HG03469 (cell line): ENCODE measurements around the gene KHK.

Source experiments
- ATAC-seq: cut with Tn5 transposase; IDR thresholded peaks from one replicate; pipeline ENCODE4 v1.9.1; 2021; ENCODE audit warnings: mild to moderate bottlenecking, moderate library complexity, moderate number of reproducible peaks; ENCODE audit not compliant: unreplicated experiment

Gene KHK

DNA sequence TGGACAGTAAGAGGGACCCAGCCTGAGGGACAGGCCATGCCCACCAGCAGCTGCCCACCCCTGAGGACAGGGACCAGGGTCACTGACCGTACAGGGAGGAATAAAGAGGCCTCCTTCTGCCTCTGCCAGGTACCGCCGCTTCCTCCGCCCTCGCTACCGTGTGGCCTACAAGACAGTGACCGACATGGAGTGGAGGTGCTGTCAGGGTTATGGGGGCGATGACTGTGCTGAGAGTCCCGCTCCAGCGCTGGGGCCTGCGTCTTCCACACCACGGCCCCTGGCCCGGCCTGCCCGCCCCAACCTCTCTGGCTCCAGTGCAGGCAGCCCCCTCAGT lies 6.0 kb upstream of the KHK start:
- ATAC-seq = no peak

- ATAC-seq = no peak
These were observed 4.4 kb upstream of the KHK start for GRCh38 chr2:27081984-27082772.

- ATAC-seq = no peak
These were observed 3.7 kb upstream of the KHK start for GRCh38 chr2:27082773-27083409.

DNA sequence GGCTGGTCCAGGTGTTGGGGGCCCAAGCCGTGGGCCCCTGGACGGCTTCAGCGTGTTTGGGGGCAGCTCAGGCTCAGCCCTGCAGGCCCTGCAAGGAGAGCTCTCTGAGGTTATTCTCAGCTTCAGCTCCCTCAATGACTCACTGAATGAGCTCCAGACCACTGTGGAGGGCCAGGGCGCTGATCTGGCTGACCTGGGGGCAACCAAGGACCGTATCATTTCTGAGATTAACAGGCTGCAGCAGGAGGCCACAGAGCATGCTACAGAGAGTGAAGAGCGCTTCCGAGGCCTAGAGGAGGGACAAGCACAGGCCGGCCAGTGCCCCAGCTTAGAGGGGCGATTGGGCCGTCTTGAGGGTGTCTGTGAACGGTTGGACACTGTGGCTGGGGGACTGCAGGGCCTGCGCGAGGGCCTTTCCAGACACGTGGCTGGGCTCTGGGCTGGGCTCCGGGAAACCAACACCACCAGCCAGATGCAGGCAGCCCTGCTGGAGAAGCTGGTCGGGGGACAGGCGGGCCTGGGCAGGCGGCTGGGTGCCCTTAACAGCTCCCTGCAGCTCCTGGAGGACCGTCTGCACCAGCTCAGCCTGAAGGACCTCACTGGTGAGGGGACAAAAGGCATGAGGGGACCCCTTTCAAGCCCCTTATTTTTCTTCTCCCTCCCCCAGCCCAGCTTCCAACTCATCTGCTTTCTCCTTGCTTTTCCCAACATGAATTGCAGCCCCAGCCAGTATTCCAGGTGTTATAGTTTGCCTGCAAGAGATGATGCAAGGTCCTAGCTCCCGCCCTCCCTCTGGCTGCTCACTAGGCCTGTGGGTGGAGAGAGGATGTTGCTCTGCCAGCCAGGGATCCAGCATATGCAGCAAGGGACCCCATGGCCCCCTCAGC lies 2.9 kb upstream of the KHK start:
- no peak for ATAC-seq

DNA sequence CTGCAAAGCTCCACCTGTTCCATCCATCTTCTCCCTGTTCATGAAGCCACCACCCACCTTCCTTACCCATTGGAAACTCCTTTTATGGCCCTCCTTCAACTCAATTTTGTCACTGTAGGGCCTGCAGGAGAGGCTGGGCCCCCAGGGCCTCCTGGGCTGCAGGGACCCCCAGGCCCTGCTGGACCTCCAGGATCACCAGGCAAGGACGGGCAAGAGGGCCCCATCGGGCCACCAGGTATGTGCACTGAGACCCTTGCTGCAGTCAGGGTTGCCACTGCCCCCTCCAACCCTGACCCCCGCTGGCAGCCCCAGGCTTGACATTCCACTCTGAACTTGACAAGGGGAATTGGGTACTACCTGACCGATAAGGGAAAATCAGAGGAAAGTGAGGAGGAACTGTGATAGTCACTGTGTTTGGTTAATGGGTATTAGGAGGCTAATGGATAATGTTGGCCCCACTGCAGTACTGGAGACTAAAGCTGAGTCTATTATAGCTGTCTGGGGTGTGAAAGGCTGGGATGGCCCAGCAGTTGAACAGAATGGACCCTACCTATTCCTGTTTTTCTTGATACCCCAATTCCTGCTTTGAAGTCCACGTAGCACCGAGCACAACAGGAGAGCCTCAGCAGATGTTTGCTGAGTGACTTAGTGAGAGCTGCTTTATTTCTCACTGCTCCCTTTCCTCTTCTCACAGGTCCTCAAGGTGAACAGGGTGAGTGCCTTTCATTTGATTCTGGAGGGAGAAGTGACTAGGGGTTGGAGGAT lies 2.1 kb upstream of the KHK start:
- no peak for ATAC-seq

GRCh38 chr2:27085062-27085672 lies 1.4 kb upstream of the KHK start:
- ATAC-seq = no peak

DNA sequence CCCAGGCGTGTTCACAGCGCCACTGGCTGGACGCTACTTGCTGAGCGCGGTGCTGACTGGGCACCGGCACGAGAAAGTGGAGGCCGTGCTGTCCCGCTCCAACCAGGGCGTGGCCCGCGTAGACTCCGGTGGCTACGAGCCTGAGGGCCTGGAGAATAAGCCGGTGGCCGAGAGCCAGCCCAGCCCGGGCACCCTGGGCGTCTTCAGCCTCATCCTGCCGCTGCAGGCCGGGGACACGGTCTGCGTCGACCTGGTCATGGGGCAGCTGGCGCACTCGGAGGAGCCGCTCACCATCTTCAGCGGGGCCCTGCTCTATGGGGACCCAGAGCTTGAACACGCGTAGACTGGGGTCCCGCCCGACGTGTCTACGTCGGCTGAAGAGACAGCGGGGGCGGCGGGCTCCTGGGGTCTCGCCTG lies 891 bp upstream of the KHK start:
- peak; percentile 5 for ATAC-seq

GRCh38 chr2:27086090-27086723 lies 365 bp upstream of the KHK start:
- ATAC-seq = peak; percentile 51

DNA sequence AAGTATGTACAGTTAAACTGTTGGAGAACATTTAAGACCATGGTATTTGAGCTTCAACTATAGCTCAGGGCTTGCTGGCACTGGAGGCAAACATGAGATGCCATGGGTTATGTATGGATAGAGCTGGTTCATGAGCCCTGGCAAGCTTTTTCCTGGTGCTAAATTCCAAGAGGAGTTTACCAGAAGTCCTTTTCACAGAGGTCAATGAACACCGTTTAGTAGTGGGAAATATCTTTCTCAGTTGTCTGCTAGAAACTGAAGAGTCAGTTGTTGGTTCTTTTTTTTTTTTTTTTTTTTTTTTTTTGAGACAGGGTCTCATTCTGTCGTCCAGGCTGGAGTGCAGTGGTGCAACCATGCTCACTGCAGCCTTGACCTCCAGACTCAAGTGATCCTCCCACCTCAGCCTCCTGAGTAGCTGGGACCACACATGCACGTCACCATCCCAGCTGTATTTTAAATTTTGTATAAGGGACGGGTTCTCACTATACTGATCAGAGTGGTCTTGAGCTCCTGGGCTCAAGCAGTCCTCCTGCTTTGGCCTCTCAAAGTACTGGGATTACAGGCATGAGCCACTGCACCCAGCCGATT lies 1.3 kb downstream of the KHK start:
- ATAC-seq = no peak

GRCh38 chr2:27088634-27089033 lies 2.1 kb downstream of the KHK start:
- ATAC-seq = no peak

- no peak for ATAC-seq
These were observed 2.8 kb downstream of the KHK start for GRCh38 chr2:27089111-27089954.

DNA sequence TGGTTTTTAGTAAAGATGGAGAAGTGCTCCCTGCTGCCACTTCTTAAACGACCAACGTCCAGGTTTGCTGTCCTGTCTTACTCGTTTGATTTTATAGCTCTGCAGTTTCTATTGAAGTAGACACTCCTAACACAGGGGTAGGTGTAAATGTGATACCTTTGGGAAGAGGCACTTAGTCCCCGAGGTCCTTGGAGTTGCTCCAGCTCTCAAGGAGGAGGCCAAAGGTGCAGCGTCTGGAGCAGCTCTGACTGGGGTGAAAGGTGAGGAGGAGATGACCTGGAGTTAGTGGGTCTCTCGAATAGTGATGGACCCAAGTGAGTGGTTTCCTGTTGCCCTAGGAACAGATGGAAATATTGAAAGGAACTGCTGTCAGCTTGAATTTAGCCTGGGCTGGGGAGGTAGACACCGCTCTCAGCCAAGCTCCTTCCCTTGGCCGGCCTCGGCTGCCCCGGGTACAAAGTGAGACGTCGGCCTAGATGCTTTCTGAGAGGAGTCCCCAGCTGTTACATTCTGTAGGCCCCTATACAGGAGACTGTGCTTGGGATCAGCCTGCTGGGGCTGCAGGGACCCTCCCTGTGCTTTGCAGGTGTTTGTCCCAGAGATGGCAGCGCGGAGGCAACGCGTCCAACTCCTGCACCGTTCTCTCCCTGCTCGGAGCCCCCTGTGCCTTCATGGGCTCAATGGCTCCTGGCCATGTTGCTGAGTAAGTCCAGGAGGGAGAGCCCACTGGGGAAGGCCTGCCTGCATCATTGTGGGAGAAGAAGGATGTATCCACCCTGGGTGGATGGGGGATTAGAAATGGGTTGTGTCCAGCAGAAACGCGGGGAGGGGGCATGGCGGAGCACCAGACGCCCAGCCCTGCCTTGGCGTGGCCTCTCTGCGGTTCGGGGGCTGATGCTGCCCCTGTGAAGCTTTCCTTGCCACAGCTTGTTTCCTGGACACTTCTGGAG lies 5.4 kb downstream of the KHK start:
- no peak for ATAC-seq

DNA sequence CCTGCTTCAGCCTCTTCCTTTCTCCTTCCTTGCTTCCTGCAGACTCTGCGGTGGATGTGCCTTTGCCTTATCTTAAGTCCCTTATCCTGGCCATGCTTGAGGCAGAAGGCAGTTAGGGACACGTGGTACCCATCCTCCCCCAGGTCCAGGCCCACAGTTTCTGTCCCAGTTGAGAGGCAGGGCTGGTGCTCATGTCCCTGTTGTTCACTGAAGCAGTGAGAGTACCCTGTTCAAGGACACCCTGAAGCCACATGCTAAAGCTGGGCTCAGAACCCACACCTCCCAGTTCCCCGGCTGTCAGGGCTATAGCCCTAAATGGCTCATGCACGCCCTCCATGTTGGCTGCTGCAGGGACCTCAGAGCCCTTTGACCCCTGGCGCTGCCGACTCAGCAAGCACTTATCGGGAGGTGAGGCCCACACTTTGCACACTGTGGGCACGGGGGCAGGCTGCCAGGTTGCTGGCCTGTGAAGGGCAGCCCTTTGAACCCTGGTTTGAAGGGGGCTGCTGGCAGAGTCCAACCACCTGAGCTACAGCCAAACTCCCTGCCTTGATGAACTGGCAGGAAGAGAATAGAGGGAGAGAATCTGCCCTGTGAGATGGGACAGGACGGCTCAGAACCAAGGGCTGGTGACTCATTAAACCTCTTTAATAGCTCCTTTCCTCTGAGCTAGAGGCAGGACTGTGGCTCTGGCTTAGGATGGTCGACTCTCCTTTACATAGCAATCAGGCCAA lies 6.3 kb downstream of the KHK start:
- no peak for ATAC-seq

DNA sequence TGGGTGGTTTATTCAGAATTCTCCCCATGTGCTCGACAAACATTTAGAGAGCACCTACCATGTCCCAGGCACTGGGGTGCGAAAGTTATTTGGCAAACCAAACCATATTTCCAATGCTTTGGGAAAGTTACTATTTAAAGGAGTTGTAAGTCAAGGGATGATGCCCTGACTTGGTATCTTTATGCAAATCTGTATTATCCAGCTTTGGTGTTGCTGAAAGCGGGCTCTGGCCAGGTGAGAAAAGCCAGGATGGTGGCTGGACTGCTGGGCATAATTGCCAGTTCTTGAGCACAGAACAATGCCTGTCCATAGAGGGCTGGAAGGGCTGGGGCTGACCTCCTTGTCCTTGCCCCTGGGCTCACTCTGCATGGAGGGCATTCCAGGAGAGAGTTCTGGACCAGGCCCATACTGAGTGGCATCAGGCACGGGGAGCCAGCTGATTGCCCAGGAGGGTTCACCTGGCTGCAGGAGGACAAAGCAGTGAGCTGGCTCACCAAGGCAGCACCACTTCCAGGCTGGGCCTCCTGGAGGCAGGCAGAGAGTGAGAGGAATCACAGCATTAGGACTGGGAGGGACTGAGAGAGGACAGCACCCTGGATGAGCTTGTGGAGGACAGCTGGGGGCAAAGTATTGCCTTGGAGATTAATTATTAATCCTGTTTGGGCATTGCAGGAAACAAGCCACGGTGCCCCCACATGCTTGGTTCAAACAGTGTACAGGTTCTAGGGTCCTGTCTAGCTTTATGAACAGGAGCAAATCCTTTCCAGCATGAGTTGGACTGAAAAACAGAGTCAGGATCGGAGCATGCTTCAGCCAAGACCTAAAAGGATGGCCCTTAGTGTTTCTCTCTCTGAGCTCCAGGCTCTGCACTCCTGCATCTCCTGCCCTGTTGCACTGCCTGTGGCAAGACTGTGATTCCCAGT lies 7.1 kb downstream of the KHK start:
- ATAC-seq = no peak

DNA sequence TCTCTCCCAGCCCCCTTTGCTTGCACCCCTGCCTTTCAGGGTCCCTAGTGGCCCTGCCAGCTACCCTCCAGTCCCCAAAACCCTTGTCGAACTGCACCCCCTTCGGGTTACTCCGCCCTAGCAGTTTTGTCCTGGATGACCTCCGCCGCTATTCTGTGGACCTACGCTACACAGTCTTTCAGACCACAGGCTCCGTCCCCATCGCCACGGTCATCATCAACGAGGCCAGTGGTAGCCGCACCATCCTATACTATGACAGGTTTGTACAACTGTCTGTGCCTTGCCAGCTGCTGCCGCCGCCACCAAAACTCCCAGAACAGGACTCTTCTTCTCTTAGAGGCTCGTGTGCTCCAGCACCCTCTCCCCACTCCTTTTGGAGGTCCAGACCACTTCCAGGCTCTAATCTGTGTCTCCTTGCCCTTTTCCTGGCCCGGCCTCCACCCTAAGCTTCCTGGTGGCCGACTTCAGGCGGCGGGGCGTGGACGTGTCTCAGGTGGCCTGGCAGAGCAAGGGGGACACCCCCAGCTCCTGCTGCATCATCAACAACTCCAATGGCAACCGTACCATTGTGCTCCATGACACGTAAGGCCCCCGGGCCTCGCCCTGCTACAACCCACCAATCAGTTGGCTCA lies 7.9 kb downstream of the KHK start:
- ATAC-seq = no peak

GRCh38 chr2:27095427-27095744 lies 8.8 kb downstream of the KHK start:
- ATAC-seq = no peak
